Spleen (tissue), 11 donors: ENCODE data around the gene BACH2. TPM values are rescaled to one million over a fixed set of nuclear protein-coding genes. Genes with fewer than 3 reads are reported as not detected.

Experiments
- DNase-seq: peaks from one replicate; pipeline ENCODE4 v3.0.0-alpha.2; 2020
- H3K27ac ChIP-seq, 8 donors: fragments of 200-600 bp; sonication (generic) in 7 of 8; 1 replicate in 4 of 8; 2 replicates in 4 of 8; pipeline versions ENCODE4 v1.5.0 to v1.8.0; 2016 to 2021; ENCODE audit warnings: inconsistent platforms in 4 of 8, mild to moderate bottlenecking in 4 of 8, moderate library complexity in 1 of 8
- H3K27me3 ChIP-seq, 7 donors: fragments of 200-600 bp; sonication (generic) in 6 of 7; replicated peaks in 1 of 7; 1 replicate in 4 of 7; 2 replicates in 3 of 7; pipeline versions ENCODE4 v1.5.0 to v1.8.0; 2016 to 2021; ENCODE audit warnings: inconsistent platforms in 3 of 7, mild to moderate bottlenecking in 1 of 7
- H3K36me3 ChIP-seq, 6 donors: fragments of 200-600 bp; sonication (generic) in 5 of 6; 1 replicate in 4 of 6; 2 replicates in 2 of 6; pipeline versions ENCODE4 v1.5.0 to v1.8.0; 2016 to 2021; ENCODE audit warnings: inconsistent platforms in 2 of 6
- H3K4me1 ChIP-seq, 6 donors: fragments of 200-600 bp; sonication (generic) in 5 of 6; 1 replicate in 3 of 6; 2 replicates in 3 of 6; pipeline versions ENCODE4 v1.5.0 to v1.8.0; 2016 to 2021; ENCODE audit warnings: inconsistent platforms in 3 of 6
- H3K4me3 ChIP-seq, 8 donors: fragments of 200-600 bp; sonication (generic) in 7 of 8; 1 replicate in 4 of 8; 2 replicates in 4 of 8; pipeline versions ENCODE4 v1.5.0 to v1.8.0; 2016 to 2021; ENCODE audit warnings: inconsistent platforms in 4 of 8, mild to moderate bottlenecking in 4 of 8, moderate library complexity in 2 of 8
- H3K9me3 ChIP-seq, 8 donors: fragments of 200-600 bp; sonication (generic) in 7 of 8; 1 replicate in 4 of 8; 2 replicates in 4 of 8; pipeline versions ENCODE4 v1.5.0 to v1.8.0; 2016 to 2021; ENCODE audit warnings: inconsistent platforms in 4 of 8
- CTCF ChIP-seq, 11 experiments: fragments of 200-600 bp in 7 of 11; fragments of 450-650 bp in 4 of 11; sonication (generic) in 4 of 11; IDR thresholded peaks in 8 of 11; conservative IDR thresholded peaks in 3 of 11; 1 replicate in 7 of 11; 2 replicates in 4 of 11; pipeline versions ENCODE4 v1.4.0 to v1.8.0; 2016 to 2021; ENCODE audit warnings: antibody characterized with exemption in 11 of 11, inconsistent platforms in 4 of 11, mild to moderate bottlenecking in 1 of 11
- POLR2A ChIP-seq, 3 donors: fragments of 450-650 bp; IDR thresholded peaks; one replicate each; pipeline ENCODE4 v1.5.1; 2017; ENCODE audit warnings: antibody characterized with exemption in 3 of 3, mild to moderate bottlenecking in 1 of 3
- POLR2AphosphoS5 ChIP-seq, 3 donors: sonication (generic); formaldehyde crosslinking; IDR thresholded peaks; one replicate each; pipeline ENCODE4 v1.5.1; 2017; ENCODE audit warnings: antibody characterized with exemption in 3 of 3
- WGBS, 5 donors: extraction: QIAGEN DNeasy Blood & Tissue Kit in 3 of 5; methylation state at CpG; one replicate each; pipeline versions ENCODE4 v1.1.5 to v1.1.7; 2013 to 2018; 5-methylcytosine and 5-hydroxymethylcytosine counted together
- intact Hi-C: fragments of 100-400 bp; cut with DNase I; formaldehyde crosslinking; loops from one replicate; pipeline ENCODE4 v1.15.0; 2023; ENCODE audit warnings: low total_unique reads
- polyA plus RNA-seq, 3 donors: library from polyadenylated mRNA; stranded (reverse); fragments of 200-250 nt; gene quantifications; one replicate each; pipeline ENCODE4 v1.2.1, GENCODE V29; 2013
- total RNA-seq, 7 donors: library from RNA; depleted of rRNA in 3 of 7; stranded (reverse); fragments of >200 nt in 3 of 7; fragmentation: NEBNext Ultra II Directional in 4 of 7; extraction: Animal tissue kit (Norgen Biotek cat#: 25700) in 4 of 7; gene quantifications; one replicate each; pipeline versions ENCODE4 v1.1.0 to v1.2.1, GENCODE V29; 2016 to 2021
- donor health status: healthy with polysubstance abuse.
- donor health status: DM: no; HTN: no; CAD: no; lungs with moderate emphysema.
- donor health status: DM: no; HTN: no; CAD: no.
- donor health status: Bipolar disorder and iron deficiency.
- donor health status: healthy.
- donor health status: DM: no; HTN: no; CAD: no.
- donor health status: DM: yes; HTN: yes; CAD: no.

BACH2 gene
- total and polyA plus RNA-seq, 10 donors, result 3.0 to 53.8 (median 32.3) TPM

- no peak for DNase-seq
- Histone ChIP-seq H3K9me3 (no peaks in the 10 kb centered on the region), H3K4me3 (no peak overlapping the region), H3K27me3 (no peaks in the 10 kb centered on the region), H3K27ac (peak overlapping the region in 3 of 8 donors; percentile 7 to 71 (median 17)), H3K36me3 (peaks cover 0 to 11% (median 0%) of the 10 kb centered on the region in 6 donors), H3K4me1 (peaks cover 0 to 85% (median 39%) of the 10 kb centered on the region in 6 donors)
- intact Hi-C loops, result no loop called here
- 58 to 69% (median 61%) methylated on average over 2 of the region's 2 CpGs for whole genome bisulfite sequencing, 5 donors
- TF ChIP-seq CTCF (IDR thresholded peaks at IDR 0.05 in 8 of 11, conservative IDR thresholded peaks at IDR 0.05 in 3 of 11), result peak in 1 of 11 experiments; percentile 11
- no peak for TF ChIP-seq POLR2AphosphoS5 (IDR thresholded peaks at IDR 0.05)
These were observed 213.8 kb downstream of the BACH2 start for GRCh38 chr6:90082847-90083246.

- no peak for DNase-seq
- H3K36me3 ChIP-seq, result no peaks in the 10 kb centered on the region
- 57 to 70% (median 65%) methylated on average over 9 of the region's 9 CpGs for WGBS, 5 donors
- H3K27me3 ChIP-seq, result no peaks in the 10 kb centered on the region
- TF ChIP-seq POLR2A (IDR thresholded peaks at IDR 0.05), result no peak
- TF ChIP-seq POLR2AphosphoS5 (IDR thresholded peaks at IDR 0.05), result no peak
- no peak for TF ChIP-seq CTCF (IDR thresholded peaks at IDR 0.05 in 8 of 11, conservative IDR thresholded peaks at IDR 0.05 in 3 of 11)
- H3K27ac ChIP-seq, result peak overlapping the region in 7 of 8 donors; percentile 9 to 76 (median 52)
- H3K9me3 ChIP-seq, result no peaks in the 10 kb centered on the region
- peak overlapping the region in 5 of 8 donors; percentile 9 to 57 (median 11) for H3K4me3 ChIP-seq
- H3K4me1 ChIP-seq, result peaks cover 0 to 81% (median 37%) of the 10 kb centered on the region in 6 donors
- intact Hi-C loops, result no loop called here
These were observed 215.7 kb downstream of the BACH2 start for GRCh38 chr6:90080876-90081481.

GRCh38 chr6:90079560-90080490 is 216.8 kb downstream of the BACH2 start:
- TF ChIP-seq POLR2A (IDR thresholded peaks at IDR 0.05) (no peak), POLR2AphosphoS5 (IDR thresholded peaks at IDR 0.05) (no peak), CTCF (IDR thresholded peaks at IDR 0.05 in 8 of 11, conservative IDR thresholded peaks at IDR 0.05 in 3 of 11) (no peak)
- no peak for DNase-seq
- 65 to 80% (median 68%) methylated on average over 11 of the region's 11 CpGs for WGBS, 5 donors
- Histone ChIP-seq H3K27ac (peak overlapping the region in 4 of 8 donors; percentile 52 to 76 (median 66)), H3K9me3 (no peaks in the 10 kb centered on the region), H3K4me3 (peak overlapping the region in 5 of 8 donors; percentile 9 to 57 (median 11)), H3K27me3 (no peaks in the 10 kb centered on the region), H3K4me1 (peaks cover 0 to 69% (median 37%) of the 10 kb centered on the region in 6 donors), H3K36me3 (no peaks in the 10 kb centered on the region)
- intact Hi-C loops, result no loop called here
